ENCODE results near the gene TMEM220.

- no peak for TF ChIP-seq CTCF (IDR thresholded peaks at IDR 0.05)
- TF ChIP-seq ZFX (IDR thresholded peaks at IDR 0.05; ENCODE audit: borderline replicate concordance) = no peak
These were observed 62.9 kb downstream of the TMEM220 start for GRCh38 chr17:10666906-10667305.
